Heart right ventricle (tissue), 16 donors: ENCODE measurements around the gene SMOC1. TPM values are rescaled to one million over a fixed set of nuclear protein-coding genes. Genes with fewer than 3 reads are reported as not detected.

Source experiments
- ATAC-seq, 8 donors: fragments of 200-7000 bp; cut with Tn5 transposase; one replicate each; pipeline ENCODE4 v1.9.1; 2020; ENCODE audit warnings: mild to moderate bottlenecking in 8 of 8, moderate library complexity in 8 of 8, moderate number of reproducible peaks in 1 of 8
- DNase-seq, 2 donors: peaks; one replicate each; pipeline ENCODE4 v3.0.0-alpha.2; 2020
- H3K27ac ChIP-seq, 10 donors: fragments of 200-600 bp; sonication (generic) in 2 of 10; one replicate each; pipeline versions ENCODE4 v1.5.0 to v1.8.0; 2020 to 2022; ENCODE audit warnings: mild to moderate bottlenecking in 3 of 10
- H3K27me3 ChIP-seq, 7 donors: fragments of 200-600 bp; one replicate each; pipeline ENCODE4 v1.8.0; 2021 to 2022; ENCODE audit warnings: mild to moderate bottlenecking in 2 of 7
- H3K36me3 ChIP-seq, 9 donors: fragments of 200-600 bp; sonication (generic) in 1 of 9; one replicate each; pipeline versions ENCODE4 v1.5.0 to v1.8.0; 2020 to 2022; ENCODE audit warnings: mild to moderate bottlenecking in 2 of 9
- H3K4me1 ChIP-seq, 9 donors: fragments of 200-600 bp; sonication (generic) in 1 of 9; one replicate each; pipeline versions ENCODE4 v1.5.0 to v1.8.0; 2020 to 2022; ENCODE audit warnings: mild to moderate bottlenecking in 4 of 9
- H3K4me3 ChIP-seq, 10 donors: fragments of 200-600 bp; sonication (generic) in 2 of 10; one replicate each; pipeline versions ENCODE4 v1.5.0 to v1.8.0; 2020 to 2022; ENCODE audit warnings: mild to moderate bottlenecking in 7 of 10, moderate library complexity in 2 of 10
- H3K9me3 ChIP-seq, 11 donors: fragments of 200-600 bp in 10 of 11; sonication (generic) in 2 of 11; one replicate each; pipeline versions ENCODE4 v1.5.0 to v1.8.0; 2013 to 2022; ENCODE audit warnings: mild to moderate bottlenecking in 2 of 11, control low read depth in 1 of 11, moderate library complexity in 1 of 11
- CTCF ChIP-seq, 9 donors: fragments of 200-600 bp; sonication (generic) in 2 of 9; IDR thresholded peaks; one replicate each; pipeline versions ENCODE4 v1.5.0 to v1.8.0; 2021 to 2022; ENCODE audit warnings: antibody characterized with exemption in 9 of 9, mild to moderate bottlenecking in 5 of 9, moderate library complexity in 1 of 9
- WGBS, 2 donors: extraction: QIAGEN DNeasy Blood & Tissue Kit; methylation state at CpG; one replicate each; pipeline ENCODE4 v1.1.7; 2013; ENCODE audit warnings: inconsistent platforms in 1 of 2; 5-methylcytosine and 5-hydroxymethylcytosine counted together
- intact Hi-C, 10 donors: fragments of 100-400 bp; cut with DNase I; formaldehyde crosslinking; loops; one replicate each; pipeline versions ENCODE4 v1.11.1 to v1.14.2; 2022
- polyA plus RNA-seq, 2 donors: library from polyadenylated mRNA; stranded (reverse); fragments of 200-250 nt; gene quantifications; one replicate each; pipeline ENCODE4 v1.2.3, GENCODE V29; 2013
- total RNA-seq, 10 donors: library from RNA; stranded (reverse); fragmentation: NEBNext Ultra II Directional in 3 of 10; extraction: Animal tissue kit (Norgen Biotek cat#: 25700) in 3 of 10; gene quantifications; one replicate each; pipeline versions ENCODE4 v1.2.1 to v1.2.4, GENCODE V29; 2021 to 2023
- donor health status: Arrhythmogenic right ventricular cardiomyopathy.
- donor health status: ischemic (EF 13 %, LVEDD 7.1; RV severe dilation, severe dysfunction).
- donor health status: healthy with polysubstance abuse.
- donor health status: DM: no; HTN: yes; CAD: no.
- donor health status: DM: no; HTN: no; CAD: no.
- donor health status: ischemic (EF 25% LVEDD 6.9; RV normal size, moderate dysfunction).
- donor health status: ischemic (EF 25% LVEDD 5.7; RV mildly dilated, moderate dysfunction).
- donor health status: healthy.
- donor health status: DM: yes; HTN: yes; CAD: no.
- donor health status: Ischemic cardiomyopathy.
- donor health status: ischemic (EF 35%, LVEDD 5.7; RV mildly dilated, moderate dysfunction).
- donor health status: nonischemic (EF 11% LVEDD 7.7; RV severe dilation, severe dysfunction).
- donor health status: DM: yes; HTN: yes; CAD: no.
- donor health status: PGD.
- donor health status: ischemic (EF 29% LVEDD 5.4; RV normal size, mild dysfunction).
- donor health status: nonischemic (EF 23%, LVEDD 6.1; RV moderate dilation, normal function).

The SMOC1 gene
- total and polyA plus RNA-seq, 12 donors, result 0.15 to 6.8 (median 1.3) TPM

DNA sequence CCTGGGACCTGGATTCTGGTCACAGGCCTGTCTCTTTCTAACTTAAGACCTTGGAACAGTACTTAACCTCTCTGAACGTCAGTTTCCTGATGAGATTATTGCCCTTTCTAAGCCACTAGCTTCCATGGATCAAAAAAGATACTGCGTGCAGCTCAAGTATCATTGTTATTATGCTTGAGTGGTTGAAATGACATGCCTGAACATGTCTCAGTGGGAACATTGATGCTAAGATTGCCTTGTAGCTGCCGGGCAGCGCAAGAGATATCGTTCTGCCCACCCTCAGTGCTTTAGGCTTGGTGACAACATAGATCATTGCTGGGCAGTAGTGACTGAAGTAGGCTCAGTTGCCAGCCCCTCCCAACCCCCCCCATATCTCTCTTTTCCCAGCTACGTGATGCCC, 131.9 kb downstream of the SMOC1 start:
- peaks cover 0 to 38% (median 5%) of the 10 kb centered on the region in 7 donors for H3K27me3 ChIP-seq
- intact Hi-C loops, result no loop called here
- no peak for TF ChIP-seq CTCF (IDR thresholded peaks at IDR 0.05)
- H3K4me1 ChIP-seq, result no peaks in the 10 kb centered on the region
- 83 to 84% methylated on average over 6 of the region's 6 CpGs for WGBS, 2 donors
- no peak overlapping the region for H3K27ac ChIP-seq
- no peaks in the 10 kb centered on the region for H3K36me3 ChIP-seq
- no peak overlapping the region for H3K4me3 ChIP-seq
- H3K9me3 ChIP-seq, result no peaks in the 10 kb centered on the region
- ATAC-seq, result no peak
- DNase-seq, result no peak

- Histone ChIP-seq H3K27me3 (peaks cover 0 to 38% (median 5%) of the 10 kb centered on the region in 7 donors), H3K4me1 (no peaks in the 10 kb centered on the region), H3K4me3 (no peak overlapping the region), H3K27ac (no peak overlapping the region), H3K36me3 (no peaks in the 10 kb centered on the region), H3K9me3 (no peaks in the 10 kb centered on the region)
- no peak for TF ChIP-seq CTCF (IDR thresholded peaks at IDR 0.05)
- DNase-seq (no peak), ATAC-seq (no peak)
- WGBS, 2 donors, result 69 to 74% methylated on average over 7 of the region's 7 CpGs
- intact Hi-C loops, result no loop called here
These were observed 132.5 kb downstream of the SMOC1 start for GRCh38 chr14:70011708-70012107.

- Histone ChIP-seq H3K4me1 (peaks cover 0 to 4% (median under 1%) of the 10 kb centered on the region in 9 donors), H3K27ac (no peak overlapping the region), H3K27me3 (peaks cover 0 to 38% (median 5%) of the 10 kb centered on the region in 7 donors), H3K4me3 (no peak overlapping the region), H3K9me3 (no peaks in the 10 kb centered on the region), H3K36me3 (no peaks in the 10 kb centered on the region)
- WGBS, 2 donors, result 43 to 49% methylated on average over 2 of the region's 2 CpGs
- intact Hi-C loops, result no loop called here
- ATAC-seq, result no peak
- no peak for DNase-seq
- peak in 7 of 9 donors; percentile 32 to 56 (median 37) for TF ChIP-seq CTCF (IDR thresholded peaks at IDR 0.05)
These were observed 134.2 kb downstream of the SMOC1 start for GRCh38 chr14:70013271-70013873.

- intact Hi-C loops, result no loop called here
- H3K27me3 ChIP-seq, result peaks cover 0 to 38% (median 5%) of the 10 kb centered on the region in 7 donors
- DNase-seq (no peak), ATAC-seq (no peak)
- peaks cover 0 to 15% (median 8%) of the 10 kb centered on the region in 9 donors for H3K4me1 ChIP-seq
- no peak overlapping the region for H3K27ac ChIP-seq
- no peaks in the 10 kb centered on the region for H3K9me3 ChIP-seq
- no peak overlapping the region for H3K4me3 ChIP-seq
- WGBS, 2 donors, result 82% methylated on average over 7 of the region's 7 CpGs
- H3K36me3 ChIP-seq, result no peaks in the 10 kb centered on the region
- no peak for TF ChIP-seq CTCF (IDR thresholded peaks at IDR 0.05)
These were observed 135.3 kb downstream of the SMOC1 start for GRCh38 chr14:70014406-70015095.
